ENCODE results near the gene MTARC2.
A peak's percentile ranks its signal among the peaks of the same experiment; 100 is the strongest.

Gene MTARC2

GRCh38 chr1:220772846-220773245 lies 24.7 kb downstream of the MTARC2 start:
- no peak for DNase-seq

DNA sequence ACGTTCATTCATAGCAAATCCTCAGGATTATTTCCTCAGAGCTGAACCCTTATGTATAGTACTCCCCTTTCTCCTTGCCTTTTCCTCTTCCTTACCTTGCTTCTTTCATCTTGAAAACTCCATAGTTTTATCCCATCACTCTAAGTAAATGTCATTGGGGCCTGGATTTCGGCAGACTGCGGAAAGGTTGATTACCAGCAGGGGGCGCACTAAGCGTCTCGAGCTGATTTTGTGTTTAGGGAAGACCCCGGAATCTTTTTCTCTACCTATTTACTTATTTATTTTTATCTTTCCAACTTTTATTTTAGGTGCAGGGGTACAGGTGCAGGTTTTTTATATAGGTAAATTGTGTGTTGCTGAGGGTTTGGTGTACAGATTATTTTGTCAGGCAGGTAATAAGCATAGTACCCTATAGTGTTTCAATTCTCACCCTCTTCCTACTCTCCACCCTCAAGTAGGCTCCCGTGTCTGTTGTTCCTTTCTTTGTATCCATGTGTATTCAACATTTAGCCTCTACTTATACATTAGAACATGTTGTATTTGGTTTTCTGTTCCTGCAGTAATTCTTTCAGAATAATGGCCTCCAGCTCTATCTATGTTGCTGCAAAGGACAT lies 27.2 kb downstream of the MTARC2 start:
- DNase-seq: no peak

DNA sequence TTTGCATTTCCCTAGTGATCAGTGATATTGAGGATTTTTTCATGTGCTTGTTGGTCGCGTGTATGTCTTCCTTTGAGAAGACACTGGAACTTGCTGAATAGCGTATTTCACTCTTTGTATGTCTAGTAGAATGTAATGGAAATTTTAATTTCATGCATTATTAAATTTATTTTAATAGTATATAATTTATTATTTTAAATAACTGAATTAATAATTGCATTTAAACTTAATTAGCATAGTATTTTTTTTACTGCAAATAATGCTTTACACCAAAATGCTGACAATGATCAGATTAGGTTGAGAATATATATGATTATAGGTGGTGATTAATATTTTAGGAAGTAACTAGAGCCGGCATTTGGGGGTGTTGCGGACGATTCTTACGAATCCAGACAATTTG lies 28.1 kb downstream of the MTARC2 start:
- DNase-seq: no peak

GRCh38 chr1:220776720-220777326 lies 28.7 kb downstream of the MTARC2 start:
- peak; percentile 24 for DNase-seq

GRCh38 chr1:220783453-220783852 lies 35.3 kb downstream of the MTARC2 start:
- no peak for DNase-seq

DNA sequence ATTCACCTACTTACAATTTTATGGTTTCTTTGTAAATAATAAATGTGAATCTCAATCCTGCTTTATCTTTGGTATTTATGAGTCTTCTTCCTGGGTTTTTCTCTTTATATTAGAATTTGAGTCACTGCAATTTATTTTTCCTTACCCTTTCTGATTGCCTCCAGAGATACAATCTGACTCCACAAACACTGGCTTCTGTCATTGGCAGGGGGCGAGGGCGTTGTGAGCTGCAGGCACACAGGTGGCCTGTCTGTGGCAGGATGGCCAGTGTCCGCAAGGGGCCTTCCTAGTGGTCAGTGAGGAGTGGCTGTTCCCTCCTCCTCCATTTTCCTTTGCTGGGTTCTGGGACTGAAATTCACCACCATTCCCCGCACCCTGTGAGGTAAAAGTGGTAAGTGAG lies 36.6 kb downstream of the MTARC2 start:
- DNase-seq: no peak

DNA sequence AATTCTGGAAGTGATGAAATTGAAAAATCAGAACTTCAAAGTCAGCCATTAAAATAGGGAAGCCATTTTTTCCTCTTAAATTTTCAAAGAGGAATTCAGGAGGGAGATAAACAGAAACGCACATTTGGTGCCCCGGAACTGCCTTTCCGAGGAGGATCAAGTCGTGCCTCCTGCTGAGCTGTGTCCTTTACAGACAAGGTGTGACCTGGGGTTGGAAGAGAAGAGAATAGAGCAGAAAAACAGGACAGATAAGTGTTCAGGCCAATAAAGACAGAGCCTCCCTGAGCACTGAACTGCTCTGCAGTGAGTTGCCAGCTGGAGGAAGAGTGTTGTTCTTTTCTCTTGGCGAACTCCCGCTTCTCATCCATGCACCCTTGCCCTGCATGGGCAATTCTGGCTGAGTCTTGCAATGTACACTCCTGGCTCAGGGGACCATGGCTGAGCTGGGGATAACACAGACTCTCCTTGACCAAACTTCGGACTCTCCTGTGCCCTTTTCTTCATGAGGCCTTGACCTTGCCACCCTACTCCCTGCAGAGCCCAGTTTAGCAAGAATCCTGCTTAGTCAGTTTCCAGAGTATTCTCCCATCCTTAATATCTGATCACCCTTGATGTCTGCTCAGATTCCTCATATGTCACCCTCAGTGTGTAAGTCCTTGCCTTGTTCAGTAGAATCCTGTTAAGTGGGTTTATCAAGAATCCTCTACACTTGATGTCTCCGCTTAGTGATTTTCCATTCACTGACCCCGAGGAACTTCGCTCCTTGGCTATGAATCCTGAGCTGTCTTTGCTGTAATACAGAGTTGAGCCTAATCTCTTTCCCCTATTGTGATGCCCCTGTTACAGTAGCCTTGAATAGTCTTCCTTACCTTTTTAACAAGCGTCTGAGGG lies 37.3 kb downstream of the MTARC2 start:
- DNase-seq: no peak

DNA sequence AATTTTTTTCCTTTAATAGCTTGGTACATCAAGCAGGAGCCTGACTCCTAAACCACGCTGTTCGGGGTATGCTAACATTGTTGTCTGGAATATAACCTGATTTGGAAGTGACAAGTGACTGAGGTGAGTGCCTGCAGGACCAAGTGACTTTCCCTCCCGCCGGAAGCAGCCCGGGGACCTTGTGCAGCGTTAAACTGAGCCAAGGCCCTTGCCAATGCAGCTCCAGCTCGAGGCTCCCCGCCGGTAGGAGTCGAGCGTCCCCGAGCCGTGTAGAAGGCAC lies 37.9 kb downstream of the MTARC2 start:
- DNase-seq: no peak

- DNase-seq: no peak
Observed at GRCh38 chr1:220786337-220787068, 38.4 kb downstream of the MTARC2 start, which contains the start of gene MTARC1. Gene MTARC1, plus strand, starts transcription at chr1:220786913. Its CDS starts 32 bp downstream, at chr1:220786945.

DNA sequence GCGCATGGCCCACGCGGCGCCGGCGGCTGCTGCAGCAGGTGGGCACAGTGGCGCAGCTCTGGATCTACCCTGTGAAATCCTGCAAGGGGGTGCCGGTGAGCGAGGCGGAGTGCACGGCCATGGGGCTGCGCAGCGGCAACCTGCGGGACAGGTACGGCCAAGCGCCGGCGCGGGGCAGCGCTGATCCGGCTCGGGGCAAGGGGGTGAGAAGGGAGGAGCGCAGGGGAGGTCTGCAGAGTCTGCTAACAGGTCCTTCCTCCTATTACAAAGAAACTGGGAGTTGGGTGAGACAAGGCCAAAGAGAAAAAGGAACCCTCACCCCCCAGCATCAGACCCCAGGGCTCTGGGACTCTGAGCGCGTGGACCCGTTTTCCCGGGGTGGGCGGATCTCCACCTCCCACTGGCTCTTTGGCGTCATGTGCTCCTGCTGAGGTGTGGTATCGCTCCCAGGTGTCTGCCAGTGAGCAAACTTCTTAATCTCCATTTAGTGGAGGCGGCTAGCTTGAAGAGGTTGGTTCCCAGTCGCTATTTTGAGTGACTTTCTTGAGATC lies 39.0 kb downstream of the MTARC2 start:
- no peak for DNase-seq

DNA sequence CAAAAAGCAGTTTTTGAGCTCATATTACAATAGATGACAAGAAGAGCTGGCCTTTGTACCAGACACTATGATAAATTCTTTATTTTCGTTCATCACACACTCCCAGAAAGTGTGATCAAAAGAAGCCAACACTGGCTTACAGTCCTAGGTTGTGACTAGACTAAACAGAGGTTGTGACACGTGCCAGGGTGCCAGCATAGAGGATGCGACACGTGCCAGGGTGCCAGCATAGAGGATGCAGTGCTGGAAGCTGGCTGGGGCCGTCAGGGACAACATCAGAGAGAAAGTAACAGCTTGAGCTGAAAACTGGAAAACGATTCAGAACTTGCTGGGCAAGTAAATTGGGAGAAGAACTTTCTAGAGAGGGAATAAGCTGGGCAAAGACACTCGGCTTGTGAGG lies 40.8 kb downstream of the MTARC2 start:
- no peak for DNase-seq

DNA sequence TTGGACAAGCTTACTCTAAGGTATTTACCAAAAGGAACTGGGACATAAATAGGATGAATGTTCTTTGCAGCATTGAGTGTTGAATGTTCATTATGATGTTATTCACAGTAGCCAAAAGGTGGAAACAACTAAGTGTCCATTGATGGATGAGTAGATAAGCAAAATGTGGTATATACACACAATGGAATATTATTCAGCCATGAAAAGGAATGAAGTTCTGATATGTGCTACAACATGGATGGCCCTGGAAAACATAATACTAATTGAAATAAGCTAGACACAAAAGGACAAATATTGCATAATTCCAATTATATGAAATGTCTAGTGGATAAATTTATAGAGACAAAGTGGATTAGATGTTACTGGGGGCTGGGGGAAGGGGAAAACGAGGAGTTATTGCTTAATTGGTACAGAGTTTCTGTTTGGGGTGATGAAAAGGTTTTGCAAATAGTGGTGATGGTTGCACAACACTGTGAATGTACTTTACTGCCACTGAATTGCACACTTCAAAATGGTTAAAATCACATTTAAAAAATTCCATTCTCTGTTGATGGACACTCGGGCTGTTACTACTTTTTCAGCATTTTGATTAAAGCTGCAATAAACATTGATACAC lies 41.5 kb downstream of the MTARC2 start:
- no peak for DNase-seq

- DNase-seq: no peak
Observed at GRCh38 chr1:220791285-220791684, 43.2 kb downstream of the MTARC2 start.

DNA sequence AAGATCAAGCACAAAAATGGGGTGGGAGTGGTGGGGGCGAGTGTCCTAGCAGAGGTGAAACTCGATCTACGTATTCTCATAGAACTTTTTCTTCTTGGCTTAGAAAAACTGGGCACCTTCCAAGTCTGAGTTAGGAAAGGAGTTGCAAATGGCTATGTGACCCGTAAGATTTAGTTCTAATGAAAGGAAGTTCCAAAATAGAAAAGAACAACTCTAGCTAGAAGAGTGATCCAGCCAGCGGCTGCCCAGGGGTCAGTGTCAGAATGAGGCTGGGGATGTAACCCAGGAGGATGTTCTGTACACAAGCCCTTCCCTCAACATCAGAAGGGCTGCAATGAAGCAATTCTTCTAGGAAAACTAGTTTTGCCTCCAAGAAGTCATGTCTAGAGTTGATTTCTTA lies 43.8 kb downstream of the MTARC2 start:
- no peak for DNase-seq

- no peak for DNase-seq
Observed at GRCh38 chr1:220796530-220796929, 48.4 kb downstream of the MTARC2 start.

DNA sequence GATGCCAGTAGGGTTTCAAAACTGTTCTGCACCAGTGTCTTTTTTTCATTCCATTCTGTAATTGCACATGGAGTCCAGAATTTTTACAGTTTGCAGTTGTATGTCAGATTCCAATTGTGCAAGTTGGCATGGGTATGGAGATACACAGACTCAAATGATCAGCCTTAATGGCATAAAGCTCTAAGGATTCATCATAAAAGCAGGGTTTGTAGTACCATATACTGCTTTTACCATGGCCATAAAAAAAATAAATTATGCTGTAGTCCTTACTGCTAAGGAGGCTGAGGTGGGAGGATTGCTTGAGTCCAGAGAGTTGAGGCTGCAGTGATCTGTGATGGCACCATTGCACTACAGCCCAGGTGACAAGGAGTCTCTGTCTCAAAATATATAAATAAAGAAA lies 48.9 kb downstream of the MTARC2 start:
- no peak for DNase-seq

GRCh38 chr1:220797553-220797952 lies 49.4 kb downstream of the MTARC2 start:
- no peak for DNase-seq

- DNase-seq: no peak
Observed at GRCh38 chr1:220798338-220798737, 50.2 kb downstream of the MTARC2 start.

- no peak for DNase-seq
Observed at GRCh38 chr1:220800262-220800661, 52.1 kb downstream of the MTARC2 start.

DNA sequence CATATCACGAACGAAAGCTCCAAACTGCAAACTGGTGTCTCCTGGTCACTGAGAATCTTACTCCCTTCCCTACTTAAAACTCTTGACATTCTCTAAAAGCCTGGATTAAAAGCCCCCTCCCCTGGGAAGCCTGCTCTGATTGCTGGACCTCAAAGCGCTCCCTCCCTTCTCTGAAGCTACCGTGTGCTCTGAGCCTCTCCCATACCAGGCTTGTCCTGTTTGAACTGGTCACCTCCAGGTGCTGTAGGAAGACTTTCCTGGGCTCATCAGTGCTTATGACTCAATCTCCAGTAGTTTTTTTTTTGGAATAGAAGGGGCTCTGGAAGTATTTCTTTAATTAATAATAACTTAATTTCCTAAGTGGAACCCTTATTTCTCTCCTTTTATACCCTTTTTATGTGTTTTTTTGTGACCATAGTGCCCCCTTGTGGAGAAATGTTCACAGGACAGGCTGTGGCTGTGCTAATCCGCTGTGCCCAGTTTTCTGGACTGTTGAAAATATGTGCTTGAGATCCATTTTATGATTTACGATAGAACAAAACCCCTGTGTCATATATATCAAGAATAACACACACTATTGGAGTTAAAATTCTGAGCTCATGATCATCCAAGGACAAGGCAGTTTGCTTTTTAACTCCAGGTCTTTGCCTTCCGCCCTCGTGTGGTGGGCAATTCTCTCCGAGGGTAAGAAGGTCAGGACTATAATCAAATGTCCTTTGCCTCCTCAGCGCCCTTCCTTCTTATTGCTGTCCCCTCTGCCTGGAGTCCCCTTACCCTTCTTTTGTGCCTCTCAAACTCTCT lies 55.5 kb downstream of the MTARC2 start:
- no peak for DNase-seq

GRCh38 chr1:220804202-220804586 lies 56.1 kb downstream of the MTARC2 start:
- DNase-seq: no peak

- DNase-seq: no peak
Observed at GRCh38 chr1:220806408-220806807, 58.3 kb downstream of the MTARC2 start.
